AG20443 (cell line): ENCODE data around the gene GSTM1.
A peak's percentile ranks its signal among the peaks of the same experiment; 100 is the strongest.
"Not testable (repeated sequence)": the region's sequence is repeated elsewhere in the genome, so short reads cannot be mapped to it uniquely, and the experiment has no call there.

Source experiments
- DNase-seq: peaks from one replicate; pipeline ENCODE4 v3.0.0; 2012; ENCODE audit warnings: low spot score, mixed read lengths

The GSTM1 gene

DNA sequence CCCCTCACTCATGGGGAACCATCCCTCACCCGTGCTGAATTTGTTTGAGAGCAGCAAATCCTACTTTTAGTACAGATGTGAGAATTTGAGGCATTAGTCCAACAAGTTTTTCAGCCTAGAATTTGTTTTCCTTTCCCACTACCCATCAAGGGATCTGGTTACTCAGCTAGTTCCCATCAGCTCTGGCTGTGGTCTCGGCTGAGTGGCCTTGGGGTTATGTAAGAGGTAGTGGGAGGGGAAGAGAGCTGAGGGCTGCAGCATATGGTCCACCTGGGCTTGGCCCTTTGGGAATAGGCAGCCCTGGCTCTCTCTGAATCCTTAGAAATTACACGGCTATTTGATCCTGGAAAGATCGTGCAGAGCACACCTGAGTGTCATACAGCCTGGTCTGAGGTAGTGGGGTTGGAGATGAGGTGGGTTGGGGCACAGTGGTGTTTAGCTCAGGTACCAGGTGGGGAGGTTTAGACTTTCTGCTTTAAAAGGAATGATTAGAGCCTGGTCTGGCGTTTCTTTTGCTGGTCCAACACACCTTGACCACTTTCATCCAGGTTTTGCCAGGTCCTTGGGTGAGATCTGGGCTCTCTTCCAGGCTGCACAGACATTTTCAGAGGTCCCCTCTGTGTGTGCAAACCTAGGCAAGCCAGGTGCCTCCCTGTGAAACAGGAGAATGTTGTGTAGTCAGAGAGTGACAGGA lies 27.5 kb upstream of the GSTM1 start:
- DNase-seq, result no peak

DNA sequence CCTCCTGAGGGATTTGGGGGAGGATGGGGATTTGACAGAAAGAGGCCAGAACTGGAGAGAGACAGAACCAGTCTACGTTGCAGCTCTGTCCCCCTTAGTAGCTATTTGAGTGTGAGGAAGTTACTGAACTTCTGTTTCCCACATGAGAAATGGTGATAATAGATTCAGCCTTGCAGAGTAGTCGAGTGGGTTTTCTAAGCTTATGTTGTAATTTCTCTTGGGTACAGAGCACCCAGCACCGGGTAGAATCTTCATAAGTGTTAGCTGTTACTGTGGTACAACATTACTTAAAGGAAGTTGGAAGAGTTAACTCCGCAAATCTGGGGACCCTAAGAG lies 27.0 kb upstream of the GSTM1 start:
- not testable (repeated sequence) for DNase-seq

DNA sequence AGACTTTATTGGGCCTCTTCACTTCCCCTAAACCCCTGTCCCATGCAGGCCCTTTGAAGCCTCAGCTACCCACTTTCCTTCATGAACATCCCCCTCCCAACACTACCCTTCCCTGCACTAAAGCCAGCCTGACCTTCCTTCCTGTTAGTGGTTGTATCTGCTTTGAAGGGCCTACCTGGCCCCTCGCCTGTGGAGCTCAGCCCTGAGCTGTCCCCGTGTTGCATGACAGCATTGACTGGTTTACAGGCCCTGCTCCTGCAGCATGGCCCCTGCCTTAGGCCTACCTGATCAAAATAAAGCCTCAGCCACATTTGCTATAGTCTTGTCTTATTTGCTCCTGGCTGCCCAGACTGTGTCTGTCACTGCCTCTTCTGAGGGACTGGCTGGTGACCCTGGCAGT lies 26.2 kb upstream of the GSTM1 start:
- no peak for DNase-seq

DNA sequence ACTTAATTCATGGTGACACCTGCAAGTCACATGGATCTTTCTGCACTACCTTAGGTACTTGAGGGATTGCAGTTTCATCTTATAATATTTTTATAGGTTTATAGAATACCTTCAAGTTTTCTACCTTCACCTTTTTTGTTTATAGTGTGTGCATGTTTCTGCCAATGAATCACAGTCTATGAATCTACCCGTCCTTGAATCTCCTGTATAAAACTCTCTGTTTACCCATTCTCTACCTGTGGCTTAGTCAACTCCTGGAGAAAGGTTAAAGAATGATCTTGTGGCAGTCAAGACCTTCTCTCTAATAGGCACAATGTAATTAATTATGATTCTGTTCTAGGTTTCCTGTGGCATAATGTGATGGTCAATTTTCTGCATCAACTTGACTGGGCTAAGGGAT lies 22.9 kb upstream of the GSTM1 start:
- no peak for DNase-seq

DNA sequence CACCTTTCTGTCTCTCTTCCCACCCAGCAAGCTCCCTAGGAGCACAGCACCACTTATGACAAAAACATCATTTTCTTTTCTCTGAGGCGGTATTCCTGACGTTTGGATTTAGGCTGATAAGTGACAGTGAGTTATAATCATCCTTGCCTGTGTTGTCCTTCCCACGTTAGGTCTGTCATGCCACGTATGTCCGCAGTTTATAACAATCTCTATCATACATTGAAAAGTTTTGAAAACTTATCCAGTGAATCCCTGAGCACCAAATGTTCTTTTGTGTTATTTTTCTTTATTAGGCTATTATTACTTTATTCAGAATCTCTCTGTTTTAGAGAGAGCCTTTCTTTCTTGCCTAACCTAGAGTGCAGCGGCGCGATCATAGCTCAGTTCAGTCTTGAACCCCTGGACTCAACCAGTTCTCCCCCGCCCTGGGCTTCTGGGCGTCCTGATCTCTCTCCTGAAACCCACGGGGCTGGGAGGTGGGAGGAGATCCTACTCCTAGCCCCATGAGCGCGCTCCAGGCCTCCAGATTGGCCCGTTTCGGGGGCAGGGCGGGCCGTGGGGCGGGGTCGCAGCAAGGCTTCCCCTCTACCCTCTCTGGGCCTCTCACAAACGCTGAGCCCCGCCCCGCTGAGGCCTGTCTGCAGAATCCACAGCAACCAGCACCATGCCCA lies 20.0 kb upstream of the GSTM1 start, which contains the start of gene GSTM2:
TSS of gene GSTM2 (plus strand) at position 606 of the 671 bp plus-strand sequence. CDS start at position 665, 59 bp downstream.
- DNase-seq, result peak; percentile 96

DNA sequence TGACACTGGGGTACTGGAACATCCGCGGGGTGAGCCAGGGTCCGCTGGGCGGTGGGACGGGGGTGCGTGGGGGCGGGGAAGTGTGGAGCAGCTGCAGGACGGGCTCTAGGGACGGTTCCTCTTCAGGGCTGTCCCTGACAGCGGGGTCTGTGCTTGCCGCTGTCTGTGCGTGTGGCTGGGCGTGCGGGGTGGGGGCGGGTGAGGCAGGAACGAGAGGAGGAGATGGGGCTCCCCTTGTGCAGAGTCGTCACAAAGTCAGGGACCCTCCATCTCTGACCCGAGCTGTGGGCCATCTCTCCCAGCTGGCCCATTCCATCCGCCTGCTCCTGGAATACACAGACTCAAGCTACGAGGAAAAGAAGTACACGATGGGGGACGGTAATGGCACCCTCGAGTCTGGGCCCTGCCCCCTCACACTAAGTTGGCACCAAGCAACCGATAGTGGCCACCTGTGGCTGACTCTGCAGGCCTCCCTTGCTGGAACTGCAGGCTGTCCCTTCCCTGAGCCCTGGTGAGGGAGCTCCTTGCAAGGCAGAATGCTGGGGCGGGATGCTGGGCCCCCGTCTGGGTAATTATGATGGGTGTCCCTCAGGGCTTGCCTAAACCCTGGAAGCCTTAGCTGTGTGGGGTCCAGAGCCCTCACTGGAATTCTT lies 19.4 kb upstream of the GSTM1 start:
- no peak for DNase-seq

DNA sequence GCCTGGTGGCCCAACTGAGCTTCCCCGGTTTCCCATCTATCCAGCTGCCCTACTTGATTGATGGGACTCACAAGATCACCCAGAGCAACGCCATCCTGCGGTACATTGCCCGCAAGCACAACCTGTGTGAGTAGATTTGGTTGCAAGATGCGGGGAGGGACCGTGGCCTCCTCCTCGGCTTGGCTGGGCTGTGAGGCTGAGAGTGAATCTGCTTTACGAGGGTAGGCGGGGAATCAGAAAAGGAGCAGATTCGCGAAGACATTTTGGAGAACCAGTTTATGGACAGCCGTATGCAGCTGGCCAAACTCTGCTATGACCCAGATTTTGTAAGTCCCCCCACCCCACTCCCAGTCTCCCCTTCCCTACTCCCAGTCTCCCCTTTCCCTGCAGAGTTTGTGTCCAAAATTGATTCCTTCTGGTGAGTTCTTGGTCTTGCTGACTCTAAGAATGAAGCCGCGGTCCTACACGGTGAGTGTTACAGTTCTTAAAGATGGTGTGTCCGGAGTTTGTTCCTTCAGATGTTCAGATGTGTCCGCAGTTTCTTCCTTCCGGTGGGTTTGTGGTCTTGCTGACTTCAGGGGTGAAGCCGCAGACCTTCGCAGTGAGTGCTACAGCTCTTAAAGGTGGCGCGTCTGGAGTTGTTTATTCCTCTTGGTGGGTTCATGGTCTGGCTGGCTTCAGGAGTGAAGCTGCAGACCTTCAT lies 18.2 kb upstream of the GSTM1 start:
- DNase-seq, result no peak

DNA sequence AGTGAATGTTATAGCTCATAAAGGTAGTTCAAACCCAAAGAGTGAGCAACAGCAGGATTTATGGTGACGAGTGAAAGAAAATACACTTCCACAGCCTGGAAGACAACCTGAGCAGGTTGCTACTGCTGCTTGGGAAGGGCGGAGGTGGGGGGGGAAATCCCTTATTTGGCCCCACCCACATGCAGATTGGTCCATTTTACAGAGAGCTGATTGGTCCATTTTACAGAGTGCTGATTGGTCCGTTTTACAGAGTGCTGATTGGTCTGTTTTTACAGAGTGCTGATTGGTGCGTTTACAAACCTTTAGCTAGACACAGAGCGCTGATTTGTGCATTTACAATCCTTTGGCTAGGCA lies 17.7 kb upstream of the GSTM1 start:
- DNase-seq, result not testable (repeated sequence)

DNA sequence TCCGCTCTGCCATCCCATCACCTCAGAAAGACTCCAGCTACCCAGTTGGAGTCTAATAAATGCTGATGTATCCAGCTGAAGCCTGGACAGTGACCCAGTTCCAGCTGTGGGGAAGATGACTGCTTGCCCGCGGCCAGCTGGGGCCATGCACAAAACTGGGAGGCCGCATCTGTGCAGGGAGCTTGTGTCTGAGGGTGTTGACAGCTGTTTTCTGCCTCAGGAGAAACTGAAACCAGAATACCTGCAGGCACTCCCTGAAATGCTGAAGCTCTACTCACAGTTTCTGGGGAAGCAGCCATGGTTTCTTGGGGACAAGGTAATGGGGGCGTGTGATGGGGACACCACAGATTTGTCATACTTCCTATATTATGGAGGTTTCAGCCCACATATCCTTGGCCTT lies 16.6 kb upstream of the GSTM1 start:
- no peak for DNase-seq

DNA sequence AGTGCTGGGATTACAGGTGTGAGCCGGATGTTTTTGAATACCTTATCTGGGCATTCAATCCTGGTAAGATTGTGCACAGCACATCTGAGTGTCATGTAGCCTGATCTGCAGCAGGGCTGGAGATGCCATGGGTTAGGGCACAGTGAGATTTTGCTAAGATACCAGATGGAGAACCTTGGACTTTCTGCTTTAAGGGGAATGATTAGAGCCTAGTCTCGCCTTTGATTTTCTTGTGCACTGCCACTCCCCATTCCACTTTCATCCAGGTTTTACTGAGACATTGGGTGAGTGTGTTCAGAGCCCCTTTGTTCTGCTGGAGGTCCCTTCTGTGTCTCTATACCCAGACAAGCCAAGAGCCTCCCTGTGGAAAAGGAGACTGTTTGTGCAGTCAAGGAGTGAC lies 13.8 kb upstream of the GSTM1 start:
- not testable (repeated sequence) for DNase-seq

DNA sequence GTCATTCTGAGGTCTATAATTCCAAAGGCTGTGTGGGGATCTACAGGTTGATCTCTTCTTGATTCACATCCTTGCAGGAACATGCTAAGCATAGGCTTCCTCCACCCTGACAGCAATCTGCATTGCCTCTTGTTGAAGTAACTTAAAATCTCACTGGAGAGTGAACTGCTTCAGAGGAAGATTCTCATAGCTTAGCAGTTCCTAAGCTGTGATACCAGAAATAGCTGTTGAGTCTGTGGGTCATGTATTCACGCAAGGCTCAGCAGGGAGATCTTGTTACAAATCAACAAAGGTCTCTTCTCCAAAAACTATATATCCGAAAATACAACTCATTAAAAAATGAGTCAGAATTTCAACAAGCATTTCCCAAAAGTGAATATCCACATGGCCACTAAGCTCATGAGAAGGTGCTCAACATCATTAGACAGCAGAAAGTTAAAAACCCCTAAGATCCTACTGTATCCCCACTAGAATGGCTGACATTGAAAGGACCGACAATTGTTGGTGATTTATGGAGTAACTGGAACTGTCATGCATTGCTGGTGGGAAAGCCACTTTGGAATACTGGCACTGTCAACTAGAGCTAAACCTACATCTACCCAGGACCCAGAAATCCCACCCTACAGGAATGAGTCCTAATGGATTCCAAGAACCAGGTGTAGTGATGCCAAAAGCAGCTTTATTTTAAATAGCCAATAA lies 10.8 kb upstream of the GSTM1 start:
- not testable (repeated sequence) for DNase-seq

DNA sequence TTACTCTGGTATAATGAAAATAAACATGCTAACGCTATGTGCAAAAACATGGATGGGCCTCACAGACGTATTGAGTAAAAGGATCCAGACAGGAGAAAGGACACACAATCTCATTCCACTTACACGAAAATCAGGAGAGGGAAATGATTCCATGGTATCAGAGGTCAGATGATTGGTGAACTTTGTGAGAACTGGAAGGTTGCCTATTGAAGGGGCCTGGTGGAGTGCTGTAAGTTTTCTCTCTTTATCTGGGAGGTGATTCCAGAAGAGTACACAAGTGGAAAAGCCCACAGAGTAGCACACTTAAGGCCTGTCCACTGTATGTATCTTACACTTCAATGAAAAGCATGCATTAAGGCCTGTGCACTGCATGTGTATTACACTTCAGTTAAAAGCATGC lies 10.2 kb upstream of the GSTM1 start:
- DNase-seq, result no peak

DNA sequence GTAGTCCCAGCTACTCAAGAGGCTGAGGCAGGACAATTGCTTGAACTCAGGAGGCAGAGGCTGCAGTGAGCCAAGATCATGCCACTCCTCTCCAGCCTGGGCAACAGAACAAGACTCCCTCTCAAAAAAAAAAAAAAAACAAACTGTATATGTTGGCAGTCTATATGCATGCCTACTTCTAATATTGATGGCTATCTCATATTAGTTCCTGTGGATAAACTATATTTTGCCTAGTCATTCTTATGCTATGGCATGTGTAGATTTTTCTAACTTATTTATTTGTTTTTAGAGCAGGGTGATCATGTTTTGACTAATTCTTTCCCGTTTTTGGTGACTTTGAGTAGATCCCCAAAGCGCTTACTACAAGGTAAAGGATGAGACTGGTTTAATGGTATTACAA lies 9.0 kb upstream of the GSTM1 start:
- DNase-seq, result not testable (repeated sequence)

DNA sequence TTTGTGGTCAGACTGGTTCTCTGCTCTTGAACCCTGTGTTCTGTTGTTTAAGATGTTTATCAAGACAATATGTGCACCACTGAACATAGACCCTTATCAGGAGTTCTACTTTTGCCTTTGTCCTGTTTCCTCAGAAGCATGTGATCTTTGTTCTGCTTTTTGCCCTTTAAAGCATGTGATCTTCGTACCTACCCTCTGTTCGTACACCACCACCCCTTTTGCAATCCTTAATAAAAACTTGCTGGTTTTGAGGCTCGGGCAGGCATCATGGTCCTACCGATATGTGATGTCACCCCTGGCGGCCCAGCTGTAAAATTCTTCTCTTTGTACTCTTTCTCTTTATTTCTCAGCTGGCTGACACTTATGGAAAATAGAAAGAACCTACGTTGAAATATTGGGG lies 2.8 kb upstream of the GSTM1 start:
- DNase-seq, result not testable (repeated sequence)

DNA sequence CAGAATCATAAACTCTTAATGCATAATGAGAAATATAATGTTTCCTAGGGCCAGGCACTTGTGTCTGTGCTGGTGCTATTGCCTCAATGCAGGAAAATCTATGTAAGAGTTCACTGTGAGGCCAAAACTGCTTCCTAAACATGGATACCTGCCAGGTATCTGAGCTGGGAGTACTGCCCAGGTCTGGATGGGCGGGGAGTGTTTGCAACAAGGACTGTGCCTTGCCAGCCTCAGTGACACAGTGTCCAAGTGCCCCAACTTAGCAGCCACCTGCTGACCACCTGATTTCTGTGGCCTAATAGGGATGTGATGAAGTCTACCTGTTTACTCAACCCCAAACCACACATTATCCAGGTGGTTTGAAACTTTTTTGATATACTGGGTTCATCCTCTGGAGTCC lies 2.2 kb upstream of the GSTM1 start:
- not testable (repeated sequence) for DNase-seq

DNA sequence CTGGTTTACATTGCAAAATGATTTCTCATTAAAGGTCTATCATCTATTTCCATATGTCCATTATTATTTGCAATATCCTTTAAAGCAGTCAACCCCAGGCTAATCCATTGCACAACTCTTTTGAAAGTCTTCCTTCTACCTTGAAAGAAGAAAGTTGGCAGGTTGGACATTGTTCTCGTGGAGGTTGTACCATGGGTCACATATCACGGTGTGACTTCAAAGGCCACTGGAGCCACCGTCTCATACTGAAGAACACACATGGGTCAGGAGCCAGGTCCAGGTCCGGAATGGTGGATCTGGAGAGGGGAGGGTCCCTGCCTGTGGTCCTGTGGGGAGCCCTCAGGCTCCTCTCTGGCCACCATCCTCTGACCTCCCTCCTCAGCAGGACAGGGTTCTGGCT lies 1.7 kb upstream of the GSTM1 start:
- not testable (repeated sequence) for DNase-seq

DNA sequence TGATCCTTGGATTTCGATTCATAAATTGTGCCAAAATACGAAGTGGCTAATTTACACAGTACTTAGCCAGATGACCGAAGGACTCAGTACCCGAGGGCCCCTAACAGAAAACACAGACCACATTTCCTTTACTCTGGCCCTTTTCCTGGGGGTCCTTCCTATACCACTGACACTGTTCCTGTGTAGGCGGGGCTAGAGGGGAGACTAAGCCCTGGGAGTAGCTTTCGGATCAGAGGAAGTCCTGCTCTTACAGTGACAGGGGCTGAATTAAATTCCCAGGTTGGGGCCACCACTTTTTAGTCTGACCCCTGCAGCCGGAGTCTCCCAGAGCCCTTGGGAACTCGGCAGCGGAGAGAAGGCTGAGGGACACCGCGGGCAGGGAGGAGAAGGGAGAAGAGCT lies 508 bp upstream of the GSTM1 start:
- not testable (repeated sequence) for DNase-seq

DNA sequence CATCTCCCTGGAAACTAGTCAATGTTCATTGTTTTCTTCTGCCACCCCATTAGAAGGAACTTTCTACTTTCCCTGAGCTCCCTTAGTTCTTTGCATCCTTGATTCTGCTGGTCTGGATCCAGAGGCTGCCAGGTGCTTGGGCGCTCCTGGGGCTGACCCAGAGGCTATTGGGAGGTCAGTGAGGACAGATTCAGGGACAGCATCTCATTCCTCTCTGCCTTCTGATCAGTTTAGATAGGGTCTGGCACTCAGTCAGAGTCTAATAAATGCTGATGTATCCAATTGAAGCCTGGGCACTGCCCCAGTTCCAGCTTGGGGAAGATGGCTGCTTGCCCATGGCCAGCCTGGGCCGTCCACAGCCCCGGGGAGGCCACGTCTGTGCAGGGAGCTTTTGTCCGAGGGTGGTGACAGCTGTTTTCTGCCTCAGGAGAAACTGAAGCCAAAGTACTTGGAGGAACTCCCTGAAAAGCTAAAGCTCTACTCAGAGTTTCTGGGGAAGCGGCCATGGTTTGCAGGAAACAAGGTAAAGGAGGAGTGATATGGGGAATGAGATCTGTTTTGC lies 2.3 kb downstream of the GSTM1 start:
- DNase-seq, result no peak

DNA sequence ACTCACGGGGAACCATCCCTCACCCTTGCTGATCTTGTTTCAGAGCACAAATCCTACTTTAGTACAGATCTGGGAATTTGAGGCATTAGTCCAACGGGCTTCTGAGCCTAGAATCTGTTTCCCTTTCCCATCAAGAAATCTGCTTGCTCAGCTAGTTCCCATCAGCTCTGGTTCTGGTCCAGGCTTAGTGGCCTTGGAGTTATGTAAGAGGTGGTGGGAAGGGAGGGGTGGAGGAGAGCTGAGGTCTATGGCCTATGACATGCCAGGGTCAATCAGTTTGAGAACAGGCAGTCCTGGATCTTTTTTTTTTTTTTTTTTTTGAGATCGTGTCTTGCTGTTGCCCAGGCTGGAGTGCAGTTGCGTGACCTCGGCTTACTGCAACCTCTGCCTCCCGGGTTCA lies 4.1 kb downstream of the GSTM1 start:
- no peak for DNase-seq

DNA sequence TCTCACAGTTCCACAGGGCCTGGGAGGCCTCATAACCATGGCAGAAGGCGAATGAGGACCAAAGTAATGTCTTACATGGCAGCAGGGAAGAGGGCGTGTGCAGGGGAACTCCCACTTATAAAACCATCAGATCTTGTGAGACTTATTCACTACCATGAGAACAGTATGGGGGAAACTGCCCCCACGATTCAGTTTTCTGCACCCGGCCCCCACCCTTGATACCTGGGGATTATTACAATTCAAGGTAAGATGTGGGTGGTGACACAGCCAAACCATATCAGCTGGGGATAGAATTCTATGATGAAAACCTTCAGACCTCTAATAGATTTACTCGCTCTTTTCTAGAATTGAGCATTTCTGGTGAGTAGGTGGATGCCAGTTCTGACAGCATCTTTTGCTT lies 6.8 kb downstream of the GSTM1 start:
- DNase-seq, result not testable (repeated sequence)

DNA sequence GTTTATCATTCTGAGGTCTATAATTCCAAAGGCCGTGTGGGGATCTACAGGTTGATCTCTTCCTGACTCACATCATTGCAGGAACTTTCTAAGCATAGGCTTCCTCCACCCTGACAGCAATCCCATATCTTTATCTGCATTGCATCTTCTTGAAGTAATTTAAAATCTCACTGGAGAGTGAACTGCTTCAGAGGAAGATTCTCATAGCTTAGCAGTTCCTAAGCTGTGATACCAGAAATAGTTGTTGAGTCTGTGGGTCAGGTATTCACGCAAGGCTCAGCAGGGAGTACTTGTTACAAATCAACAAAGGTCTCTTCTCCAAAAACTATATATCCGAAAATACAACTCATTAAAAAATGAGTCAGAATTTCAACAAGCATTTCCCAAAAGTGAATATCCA lies 7.5 kb downstream of the GSTM1 start:
- DNase-seq, result not testable (repeated sequence)

DNA sequence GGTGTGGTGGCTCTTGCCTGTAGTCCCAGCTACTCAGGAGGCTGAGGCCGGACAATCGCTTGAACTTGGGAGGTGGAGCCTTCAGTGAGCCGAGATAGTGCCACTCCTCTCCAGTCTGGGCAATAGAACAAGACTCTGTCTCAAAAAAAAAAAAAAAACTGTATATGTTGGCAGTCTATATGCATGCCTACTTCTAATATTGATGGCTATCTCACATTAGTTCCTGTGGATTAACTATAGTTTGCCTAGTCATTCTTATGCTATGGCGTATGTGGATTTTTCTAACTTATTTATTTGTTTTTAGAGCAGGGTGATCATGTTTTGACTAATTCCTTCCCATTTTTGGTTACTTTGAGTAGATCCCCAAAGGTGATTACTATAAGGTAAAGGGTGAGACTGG lies 9.4 kb downstream of the GSTM1 start:
- no peak for DNase-seq
